ENCODE data around the gene PTPRA.
"Not testable (repeated sequence)": the region's sequence is repeated elsewhere in the genome, so short reads cannot be mapped to it uniquely, and the experiment has no call there.

The PTPRA gene

GRCh38 chr20:2894221-2894620 lies 20.9 kb downstream of the PTPRA start:
- TF ChIP-seq CTCF (IDR thresholded peaks at IDR 0.05; ENCODE audit: low read depth, low read length, poor library complexity, severe bottlenecking) (no peak), EZH2phosphoT487 (IDR thresholded peaks at IDR 0.05; ENCODE audit: borderline replicate concordance, low read length) (no peak)
- Histone ChIP-seq H3K27me3 (ENCODE audit: control insufficient read depth, low read length) (no peaks in the 10 kb centered on the region), H4K20me1 (ENCODE audit: control insufficient read depth, insufficient read depth, low read depth, low read length) (no peaks in the 10 kb centered on the region), H3K4me2 (ENCODE audit: low read length) (no peak overlapping the region), H3K4me1 (ENCODE audit: control insufficient read depth, low read length) (peaks cover under 1% of the 10 kb centered on the region), H3F3A (ENCODE audit: control insufficient read depth, insufficient read depth) (no peaks in the 10 kb centered on the region), H3K79me2 (ENCODE audit: control insufficient read depth, low read length) (peaks cover 92% of the 10 kb centered on the region), H3K36me3 (ENCODE audit: control insufficient read depth, low read length) (peaks cover 25% of the 10 kb centered on the region), H3K9me2 (replicated peaks; ENCODE audit: control insufficient read depth, low read length) (no peaks in the 10 kb centered on the region), H3K9me3 (ENCODE audit: control insufficient read depth, insufficient read depth, low read length) (peaks cover 5% of the 10 kb centered on the region; the same call in 1 of the 2 replicates), H3K4me3 (ENCODE audit: low read length) (no peak overlapping the region), H3K27ac (ENCODE audit: low read depth, low read length) (no peak overlapping the region)

- not testable (repeated sequence) for H4K20me1 ChIP-seq (ENCODE audit: control insufficient read depth, insufficient read depth, low read depth, low read length); H3K9me2 ChIP-seq (replicated peaks; ENCODE audit: control insufficient read depth, low read length); H3K4me3 ChIP-seq (ENCODE audit: low read length); H3F3A ChIP-seq (ENCODE audit: control insufficient read depth, insufficient read depth); H3K9me3 ChIP-seq (ENCODE audit: control insufficient read depth, insufficient read depth, low read length); H3K27me3 ChIP-seq (ENCODE audit: control insufficient read depth, low read length); H3K27ac ChIP-seq (ENCODE audit: low read depth, low read length); H3K4me2 ChIP-seq (ENCODE audit: low read length)
- Histone ChIP-seq H3K79me2 (ENCODE audit: control insufficient read depth, low read length) (peaks cover 91% of the 10 kb centered on the region), H3K36me3 (ENCODE audit: control insufficient read depth, low read length) (peaks cover 25% of the 10 kb centered on the region), H3K4me1 (ENCODE audit: control insufficient read depth, low read length) (peaks cover 10% of the 10 kb centered on the region)
These were observed 21.9 kb downstream of the PTPRA start for GRCh38 chr20:2895154-2895553.

- TF ChIP-seq CTCF (IDR thresholded peaks at IDR 0.05; ENCODE audit: low read depth, low read length, poor library complexity, severe bottlenecking) (no peak), EZH2phosphoT487 (IDR thresholded peaks at IDR 0.05; ENCODE audit: borderline replicate concordance, low read length) (no peak)
- Histone ChIP-seq H4K20me1 (ENCODE audit: control insufficient read depth, insufficient read depth, low read depth, low read length) (no peaks in the 10 kb centered on the region), H3F3A (ENCODE audit: control insufficient read depth, insufficient read depth) (0 out of 2 replicates have a peak, but pooled peaks cover 4% of the 10 kb centered on the region), H3K4me2 (ENCODE audit: low read length) (no peak overlapping the region), H3K27ac (ENCODE audit: low read depth, low read length) (no peak overlapping the region), H3K4me3 (ENCODE audit: low read length) (no peak overlapping the region), H3K79me2 (ENCODE audit: control insufficient read depth, low read length) (peaks cover 79% of the 10 kb centered on the region), H3K27me3 (ENCODE audit: control insufficient read depth, low read length) (no peaks in the 10 kb centered on the region), H3K4me1 (ENCODE audit: control insufficient read depth, low read length) (peaks cover 27% of the 10 kb centered on the region), H3K9me2 (replicated peaks; ENCODE audit: control insufficient read depth, low read length) (no peaks in the 10 kb centered on the region), H3K9me3 (ENCODE audit: control insufficient read depth, insufficient read depth, low read length) (peaks cover 3% of the 10 kb centered on the region; the same call in 1 of the 2 replicates), H3K36me3 (ENCODE audit: control insufficient read depth, low read length) (peaks cover 3% of the 10 kb centered on the region)
These were observed 26.0 kb downstream of the PTPRA start for GRCh38 chr20:2899243-2899642.

- Histone ChIP-seq H3K27me3 (ENCODE audit: control insufficient read depth, low read length) (no peaks in the 10 kb centered on the region), H3K27ac (ENCODE audit: low read depth, low read length) (peak overlapping the region; percentile 39), H3K9me2 (replicated peaks; ENCODE audit: control insufficient read depth, low read length) (no peaks in the 10 kb centered on the region), H3F3A (ENCODE audit: control insufficient read depth, insufficient read depth) (0 out of 2 replicates have a peak, but pooled peaks cover 4% of the 10 kb centered on the region), H3K36me3 (ENCODE audit: control insufficient read depth, low read length) (no peaks in the 10 kb centered on the region), H3K4me1 (ENCODE audit: control insufficient read depth, low read length) (peaks cover 27% of the 10 kb centered on the region), H3K4me3 (ENCODE audit: low read length) (peak overlapping the region; percentile 44), H4K20me1 (ENCODE audit: control insufficient read depth, insufficient read depth, low read depth, low read length) (no peaks in the 10 kb centered on the region), H3K9me3 (ENCODE audit: control insufficient read depth, insufficient read depth, low read length) (no peaks in the 10 kb centered on the region), H3K79me2 (ENCODE audit: control insufficient read depth, low read length) (peaks cover 67% of the 10 kb centered on the region), H3K4me2 (ENCODE audit: low read length) (peak overlapping the region; percentile 46)
- TF ChIP-seq EZH2phosphoT487 (IDR thresholded peaks at IDR 0.05; ENCODE audit: borderline replicate concordance, low read length) (no peak), CTCF (IDR thresholded peaks at IDR 0.05; ENCODE audit: low read depth, low read length, poor library complexity, severe bottlenecking) (no peak)
These were observed 27.7 kb downstream of the PTPRA start for GRCh38 chr20:2900845-2901592.
